Fibroblast of lung (primary cell): ENCODE measurements around the gene NOL9.

ENCODE experiments used
- CTCF ChIP-seq, 2 donors: IDR thresholded peaks in 1 of 2; conservative IDR thresholded peaks in 1 of 2; 1 replicate in 1 of 2; 2 replicates in 1 of 2; pipeline ENCODE4 v1.5.1; 2011 to 2012; ENCODE audit warnings: low read length in 2 of 2, control low read depth in 1 of 2, inconsistent platforms in 1 of 2, low read depth in 1 of 2, mild to moderate bottlenecking in 1 of 2
- EZH2 ChIP-seq: IDR thresholded peaks from 2 replicates; pipeline ENCODE4 v1.5.1; 2012; ENCODE audit warnings: low read length, control low read depth, mild to moderate bottlenecking; ENCODE audit errors: missing control alignments

GRCh38 chr1:6534248-6534822 lies 20.0 kb downstream of the NOL9 start:
- TF ChIP-seq CTCF (conservative IDR thresholded peaks at IDR 0.05 in 1 of 2, IDR thresholded peaks at IDR 0.05 in 1 of 2; ENCODE audit: low read depth in 1 of 2, low read length in 2 of 2) (no peak), EZH2 (no peak)
